IMR-90 (cell line): Measurements from ENCODE around the gene MARCKS. TPM values are rescaled to one million over a fixed set of nuclear protein-coding genes. Genes with fewer than 3 reads are reported as not detected.

Source experiments
- ATAC-seq: fragments of 200-7000 bp; cut with Tn5 transposase; 2 replicates; pipeline ENCODE4 v1.9.1; 2020; ENCODE audit warnings: low read depth, mild to moderate bottlenecking, moderate library complexity
- BruUV-seq: library from RNA; stranded (reverse); fragments of 400-500 nt; replicated peaks from 2 replicates; lab custom pipeline; 2021; lab: Mats Ljungman, UMichigan
- CTCF ChIA-PET: fragments of 300-600 bp; formaldehyde crosslinking; extraction: SDS; loops from one replicate; lab custom pipeline; 2021; ENCODE audit warnings: antibody characterized with exemption; lab: Yijun Ruan, JAX
- POLR2A ChIA-PET: fragments of 300-600 bp; sonication (Branson Sonifier 250); formaldehyde crosslinking; loops from one replicate; lab custom pipeline; 2022; ENCODE audit warnings: antibody characterized with exemption; ENCODE audit not compliant: unreplicated experiment; lab: Charles Lee
- DNase-seq: peaks from one replicate; pipeline ENCODE4 v3.0.0; 2013
- H2AFZ ChIP-seq: replicated peaks from 2 replicates; pipeline ENCODE3; 2013; ENCODE audit warnings: low read length, mild to moderate bottlenecking; ENCODE audit not compliant: poor library complexity
- H2AK5ac ChIP-seq: 2 replicates; pipeline ENCODE4 v1.6.1; 2013; ENCODE audit warnings: low read depth, low read length, inconsistent platforms
- H2AK9ac ChIP-seq: replicated peaks from 2 replicates; pipeline ENCODE3; 2013; ENCODE audit warnings: mild to moderate bottlenecking, low read depth, low read length, moderate library complexity; ENCODE audit not compliant: poor library complexity
- H2BK120ac ChIP-seq: 2 replicates; pipeline ENCODE4 v1.6.1; 2013; ENCODE audit warnings: low read depth, low read length, inconsistent platforms
- H2BK15ac ChIP-seq: 3 replicates; pipeline ENCODE4 v1.6.1; 2013; ENCODE audit warnings: low read depth, low read length, inconsistent platforms
- H2BK20ac ChIP-seq: 2 replicates; pipeline ENCODE4 v1.6.1; 2013; ENCODE audit warnings: low read depth, mild to moderate bottlenecking, inconsistent platforms, low read length, moderate library complexity
- H2BK5ac ChIP-seq: 2 replicates; pipeline ENCODE4 v1.6.1; 2013; ENCODE audit warnings: mild to moderate bottlenecking, low read depth, low read length, inconsistent platforms; ENCODE audit not compliant: poor library complexity, severe bottlenecking
- H3K14ac ChIP-seq: replicated peaks from 2 replicates; pipeline ENCODE4 v1.6.1; 2013; ENCODE audit warnings: low read depth, low read length, inconsistent platforms
- H3K18ac ChIP-seq: 2 replicates; pipeline ENCODE4 v1.6.1; 2013; ENCODE audit warnings: low read depth, low read length, control low read depth
- H3K23ac ChIP-seq: 2 replicates; pipeline ENCODE4 v1.6.1; 2013; ENCODE audit warnings: low read depth, low read length, inconsistent platforms
- H3K27ac ChIP-seq: 2 replicates; pipeline ENCODE4 v1.5.1; 2013; ENCODE audit warnings: mild to moderate bottlenecking, control low read depth, low read length; ENCODE audit not compliant: insufficient read depth
- H3K27me3 ChIP-seq: 2 replicates; pipeline ENCODE4 v1.6.1; 2013; ENCODE audit warnings: low read length; ENCODE audit not compliant: control insufficient read depth, insufficient read depth
- H3K36me3 ChIP-seq: 2 replicates; pipeline ENCODE4 v1.6.1; 2013; ENCODE audit warnings: low read length, mixed read lengths; ENCODE audit not compliant: control insufficient read depth, insufficient read depth
- H3K4ac ChIP-seq: 2 replicates; pipeline ENCODE4 v1.6.1; 2013; ENCODE audit warnings: low read depth, low read length, inconsistent platforms
- H3K4me1 ChIP-seq: 2 replicates; pipeline ENCODE4 v1.6.1; 2013; ENCODE audit warnings: low read length, mixed read lengths; ENCODE audit not compliant: control insufficient read depth, insufficient read depth
- H3K4me2 ChIP-seq: 2 replicates; pipeline ENCODE4 v1.6.1; 2013; ENCODE audit warnings: low read depth, mild to moderate bottlenecking, control low read depth, low read length, moderate library complexity
- H3K4me3 ChIP-seq: 2 replicates; pipeline ENCODE4 v1.5.1; 2013; ENCODE audit warnings: low read depth, mild to moderate bottlenecking, control low read depth, low read length, moderate library complexity; ENCODE audit not compliant: insufficient read depth
- H3K56ac ChIP-seq: 2 replicates; pipeline ENCODE4 v1.6.1; 2013; ENCODE audit warnings: low read length, inconsistent platforms; ENCODE audit not compliant: insufficient read depth; ENCODE audit errors: extremely low read depth
- H3K79me1 ChIP-seq, 2 experiments: 2 replicates each; pipeline ENCODE4 v1.6.1; 2013; ENCODE audit warnings: low read length in 2 of 2, inconsistent platforms in 1 of 2, low read depth in 1 of 2
- H3K9ac ChIP-seq: 2 replicates; pipeline ENCODE4 v1.6.1; 2013; ENCODE audit warnings: low read depth, low read length, control low read depth
- H3K9me1 ChIP-seq: 2 replicates; pipeline ENCODE4 v1.6.1; 2013; ENCODE audit warnings: low read length, inconsistent platforms; ENCODE audit not compliant: insufficient read depth
- H3K9me3 ChIP-seq: 2 replicates; pipeline ENCODE4 v1.6.1; 2013; ENCODE audit warnings: low read length; ENCODE audit not compliant: control insufficient read depth, insufficient read depth
- H4K20me1 ChIP-seq: 2 replicates; pipeline ENCODE4 v1.6.1; 2013; ENCODE audit warnings: low read length, inconsistent platforms; ENCODE audit not compliant: insufficient read depth
- H4K5ac ChIP-seq: 2 replicates; pipeline ENCODE4 v1.6.1; 2013; ENCODE audit warnings: mild to moderate bottlenecking, low read depth, low read length, control low read depth
- H4K8ac ChIP-seq, 2 experiments: 2 replicates each; pipeline ENCODE4 v1.6.1; 2013; ENCODE audit warnings: low read depth in 2 of 2, low read length in 2 of 2, control low read depth in 1 of 2, inconsistent platforms in 1 of 2
- H4K91ac ChIP-seq: 2 replicates; pipeline ENCODE4 v1.6.1; 2013; ENCODE audit warnings: low read depth, low read length, inconsistent platforms; ENCODE audit not compliant: insufficient read depth
- BHLHE40 ChIP-seq: fragments of 150-350 bp; IDR thresholded peaks from 2 replicates; pipeline ENCODE4 v1.6.1; 2016; ENCODE audit warnings: mild to moderate bottlenecking, low read depth, low read length
- CEBPB ChIP-seq: IDR thresholded peaks from 2 replicates; pipeline ENCODE4 v1.6.1; 2012; ENCODE audit warnings: low read depth, low read length, improper control_type of control experiment
- CHD1 ChIP-seq: IDR thresholded peaks from 2 replicates; pipeline ENCODE4 v1.6.1; 2012; ENCODE audit warnings: low read depth, low read length, improper control_type of control experiment
- FOS ChIP-seq: fragments of 150-350 bp; IDR thresholded peaks from 2 replicates; pipeline ENCODE4 v1.6.1; 2016; ENCODE audit warnings: low read depth, low read length
- MAFK ChIP-seq: IDR thresholded peaks from 2 replicates; pipeline ENCODE4 v1.6.1; 2012; ENCODE audit warnings: low read depth, low read length, improper control_type of control experiment
- MAZ ChIP-seq: IDR thresholded peaks from 2 replicates; pipeline ENCODE4 v1.6.1; 2012; ENCODE audit warnings: low read depth, mild to moderate bottlenecking, low read length, improper control_type of control experiment, moderate library complexity, borderline replicate concordance
- MXI1 ChIP-seq: IDR thresholded peaks from 2 replicates; pipeline ENCODE4 v1.6.1; 2012; ENCODE audit warnings: low read depth, mild to moderate bottlenecking, low read length, moderate library complexity, borderline replicate concordance
- NFE2L2 ChIP-seq: fragments of 150-350 bp; IDR thresholded peaks from 2 replicates; pipeline ENCODE4 v1.6.1; 2016; ENCODE audit warnings: low read depth, mild to moderate bottlenecking, low read length
- POLR2A ChIP-seq: IDR thresholded peaks from 2 replicates; pipeline ENCODE4 v1.6.1; 2012; ENCODE audit warnings: mild to moderate bottlenecking, low read depth, low read length
- RAD21 ChIP-seq: IDR thresholded peaks from 2 replicates; pipeline ENCODE4 v1.6.1; 2012; ENCODE audit warnings: low read length, improper control_type of control experiment
- RCOR1 ChIP-seq: IDR thresholded peaks from 2 replicates; pipeline ENCODE4 v1.6.1; 2012; ENCODE audit warnings: mild to moderate bottlenecking, low read length, improper control_type of control experiment; ENCODE audit not compliant: insufficient replicate concordance
- RFX5 ChIP-seq: IDR thresholded peaks from 2 replicates; pipeline ENCODE4 v1.8.0; 2012; ENCODE audit warnings: low read depth, mild to moderate bottlenecking, low read length, moderate library complexity
- SMC3 ChIP-seq: fragments of 150-350 bp; IDR thresholded peaks from 2 replicates; pipeline ENCODE4 v1.6.1; 2016; ENCODE audit warnings: low read depth, mild to moderate bottlenecking, antibody characterized with exemption, low read length, moderate library complexity
- USF2 ChIP-seq: fragments of 150-350 bp; IDR thresholded peaks from 2 replicates; pipeline ENCODE4 v1.6.1; 2017; ENCODE audit warnings: mild to moderate bottlenecking, antibody characterized with exemption, low read length, low read depth
- dilution Hi-C: fragments of 300-500 bp; cut with HindIII; formaldehyde crosslinking; loops from one replicate; pipeline ENCODE4 v1.14.3; 2018; ENCODE audit warnings: low sequenced_read_pairs; ENCODE audit not compliant: unreplicated experiment
- in situ Hi-C: fragments of 300-500 bp; cut with MboI; formaldehyde crosslinking; loops from 3 replicates; pipeline ENCODE4 v1.14.3; 2019; ENCODE audit warnings: low sequenced_read_pairs, inconsistent platforms, mixed read lengths
- intact Hi-C: fragments of 100-400 bp; cut with micrococcal nuclease; formaldehyde crosslinking; loops from 2 replicates; pipeline ENCODE4 v1.10.0; 2022
- polyA plus RNA-seq, 3 experiments: library from polyadenylated mRNA; depleted of rRNA; stranded (reverse); fragments of >200 nt; gene quantifications; 2 replicates each; pipeline ENCODE4 v1.2.3, GENCODE V29; 2012; ENCODE audit warnings: low replicate concordance in 1 of 3
- total RNA-seq: library from RNA; depleted of rRNA; stranded (reverse); fragments of >200 nt; gene quantifications from 2 replicates; pipeline ENCODE4 v1.2.3, GENCODE V29; 2012
- TF ChIP-seq, protein P1 (sequence below): conservative IDR thresholded peaks from 2 replicates; pipeline ENCODE4 v1.5.1; 2012; ENCODE audit warnings: mild to moderate bottlenecking, low read depth, low read length, improper control_type of control experiment

MARCKS gene
- total and polyA plus RNA-seq, 2 of the 4 experiments (the other 2 are of a cell fraction), result 34.5 to 40.7 TPM

DNA sequence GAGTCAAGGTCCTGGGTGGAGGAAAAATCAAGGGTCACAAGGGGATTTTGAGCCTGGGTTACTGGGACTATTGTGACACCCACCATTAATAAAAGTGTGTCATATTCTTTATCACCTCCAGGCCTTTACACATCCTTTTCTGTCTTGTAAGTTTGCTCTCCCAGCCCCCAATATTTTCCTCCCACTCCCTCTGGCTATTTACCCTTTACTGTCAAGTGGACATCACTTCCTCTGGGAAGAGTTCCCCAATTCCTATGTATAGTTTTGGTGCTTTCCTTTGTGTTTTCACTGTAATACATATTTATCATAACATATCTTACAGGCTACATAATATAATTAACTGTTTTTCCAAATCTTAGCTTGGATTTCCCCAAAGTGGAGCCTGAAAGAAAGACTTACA lies 36.3 kb downstream of the MARCKS start:
- Histone ChIP-seq H2AK5ac (0 out of 2 replicates have a peak overlapping the region, but pooled peaks have one; percentile 14), H3K9me1 (no peaks in the 10 kb centered on the region; the same call in 1 of the 2 replicates), H4K8ac (no peak overlapping the region), H2BK120ac (peak overlapping the region; percentile 18; the same call in 1 of the 2 replicates), H3K18ac (no peak overlapping the region), H3K79me1 (no peaks in the 10 kb centered on the region), H3K4ac (no peak overlapping the region), H3K27ac (no peak overlapping the region), H4K5ac (no peak overlapping the region), H2BK15ac (no peak overlapping the region; the same call in 2 of the 3 replicates), H3K4me1 (peaks cover 2% of the 10 kb centered on the region; the same call in 1 of the 2 replicates), H2AFZ (no peak overlapping the region), H3K9ac (no peak overlapping the region), H3K4me2 (no peak overlapping the region), H4K91ac (no peak overlapping the region), H3K9me3 (0 out of 2 replicates have a peak, but pooled peaks cover 5% of the 10 kb centered on the region), H3K27me3 (no peaks in the 10 kb centered on the region), H2BK5ac (no peak overlapping the region), H3K14ac (no peak overlapping the region), H3K36me3 (no peaks in the 10 kb centered on the region), H4K20me1 (no peaks in the 10 kb centered on the region), H3K4me3 (no peak overlapping the region), H3K56ac (no peak overlapping the region), H2AK9ac (no peak overlapping the region), H3K23ac (no peak overlapping the region), H2BK20ac (no peak overlapping the region)
- ATAC-seq (no peak), DNase-seq (no peak)
- CTCF ChIA-PET, result no interaction called here
- no TSS peak for BruUV-seq
- TF ChIP-seq CHD1 (no peak), SMC3 (no peak), CEBPB (no peak), BHLHE40 (no peak), FOS (no peak), USF2 (no peak), NFE2L2 (no peak), MAFK (no peak), RCOR1 (no peak), MAZ (no peak), RAD21 (no peak), POLR2A (no peak), MXI1 (no peak), RFX5 (no peak)
- TF ChIP-seq, protein P1, sequence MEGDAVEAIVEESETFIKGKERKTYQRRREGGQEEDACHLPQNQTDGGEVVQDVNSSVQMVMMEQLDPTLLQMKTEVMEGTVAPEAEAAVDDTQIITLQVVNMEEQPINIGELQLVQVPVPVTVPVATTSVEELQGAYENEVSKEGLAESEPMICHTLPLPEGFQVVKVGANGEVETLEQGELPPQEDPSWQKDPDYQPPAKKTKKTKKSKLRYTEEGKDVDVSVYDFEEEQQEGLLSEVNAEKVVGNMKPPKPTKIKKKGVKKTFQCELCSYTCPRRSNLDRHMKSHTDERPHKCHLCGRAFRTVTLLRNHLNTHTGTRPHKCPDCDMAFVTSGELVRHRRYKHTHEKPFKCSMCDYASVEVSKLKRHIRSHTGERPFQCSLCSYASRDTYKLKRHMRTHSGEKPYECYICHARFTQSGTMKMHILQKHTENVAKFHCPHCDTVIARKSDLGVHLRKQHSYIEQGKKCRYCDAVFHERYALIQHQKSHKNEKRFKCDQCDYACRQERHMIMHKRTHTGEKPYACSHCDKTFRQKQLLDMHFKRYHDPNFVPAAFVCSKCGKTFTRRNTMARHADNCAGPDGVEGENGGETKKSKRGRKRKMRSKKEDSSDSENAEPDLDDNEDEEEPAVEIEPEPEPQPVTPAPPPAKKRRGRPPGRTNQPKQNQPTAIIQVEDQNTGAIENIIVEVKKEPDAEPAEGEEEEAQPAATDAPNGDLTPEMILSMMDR, result no peak
- in situ Hi-C loops, result no loop called here
- intact Hi-C loops, result no loop called here
- dilution Hi-C loops, result no loop called here
- POLR2A ChIA-PET, result no interaction called here
